HepG2 (cell line): Measurements from ENCODE around the gene INTS15. TPM values are rescaled to one million over a fixed set of nuclear protein-coding genes. Genes with fewer than 3 reads are reported as not detected.

Experiments used
- STAG1 ChIP-seq: sonication (generic); formaldehyde crosslinking; IDR thresholded peaks from 2 replicates; pipeline ENCODE4 v1.4.0; 2020; ENCODE audit warnings: missing genetic modification reagents
- XRCC5 ChIP-seq: fragments of 200-400 bp; formaldehyde crosslinking; optimal IDR thresholded peaks from 2 replicates; pipeline ENCODE3; 2017; ENCODE audit warnings: mild to moderate bottlenecking, low read length
- ZNF18 ChIP-seq: sonication (generic); formaldehyde crosslinking; IDR thresholded peaks from 2 replicates; pipeline ENCODE4 v1.8.0; 2022; ENCODE audit warnings: mild to moderate bottlenecking, missing genetic modification reagents; ENCODE audit not compliant: insufficient replicate concordance
- ZNF350 ChIP-seq: sonication (generic); formaldehyde crosslinking; IDR thresholded peaks from 2 replicates; pipeline ENCODE4 v1.4.0; 2020; ENCODE audit warnings: mild to moderate bottlenecking, low read depth, missing genetic modification reagents, borderline replicate concordance
- ZNF646 ChIP-seq: sonication (generic); formaldehyde crosslinking; IDR thresholded peaks from 2 replicates; pipeline ENCODE4 v1.9.0; 2021; ENCODE audit warnings: mild to moderate bottlenecking, missing genetic modification reagents
- polyA plus RNA-seq, 8 experiments: library from polyadenylated mRNA; depleted of rRNA in 3 of 8; stranded (reverse) in 7 of 8; unstranded in 1 of 8; fragments of >200 nt; fragmentation: Illumina TruSeq in 4 of 8; extraction: Trizol in 4 of 8; gene quantifications; 2 replicates each; pipeline versions ENCODE4 v1.2.1 to v1.2.3, GENCODE V29; 2011 to 2016; ENCODE audit warnings: low read depth in 4 of 8, missing spikeins in 1 of 8, mixed read lengths in 1 of 8; ENCODE audit not compliant: insufficient read depth in 1 of 8
- total RNA-seq, 5 experiments: library from RNA; depleted of rRNA; stranded (reverse); fragments of >200 nt; fragmentation: Illumina TruSeq; extraction: Trizol; gene quantifications; 2 replicates each; pipeline ENCODE4 v1.2.3, GENCODE V29; 2016; ENCODE audit warnings: low read depth in 1 of 5

INTS15 gene
- total and polyA plus RNA-seq, 2 of the 13 experiments (the other 11 are each of a cell fraction or from before 2014, with no cell fraction given): 16.3 to 25.7 TPM

- TF ChIP-seq ZNF18 (CRISPR knock-in tag) (no peak), XRCC5 (no peak), ZNF350 (CRISPR knock-in tag) (no peak), STAG1 (no peak), ZNF646 (CRISPR knock-in tag) (no peak)
Observed at GRCh38 chr7:6588566-6588965, 1.3 kb upstream of the INTS15 start (continued).
